Smooth muscle cell (in vitro differentiated cells): ENCODE results near the gene ORMDL2. TPM values are rescaled to one million over a fixed set of nuclear protein-coding genes. Genes with fewer than 3 reads are reported as not detected.

Experiments
- DNase-seq: peaks from one replicate; lab custom pipeline; 2025; ENCODE audit not compliant: unreplicated experiment; lab: John Stamatoyannopoulos, UW
- H2AFZ ChIP-seq: fragments of 200-600 bp; sonication (generic); 2 replicates; pipeline ENCODE4 v1.6.0; 2016; ENCODE audit warnings: antibody characterized with exemption, low read depth, mild to moderate bottlenecking
- H3F3A ChIP-seq: fragments of 200-600 bp; sonication (generic); 2 replicates; pipeline ENCODE4 v1.6.0; 2017; ENCODE audit warnings: antibody characterized with exemption, low read depth
- H3K27ac ChIP-seq: fragments of 200-600 bp; sonication (generic); 2 replicates; pipeline ENCODE4 v1.5.1; 2016; ENCODE audit warnings: low read depth, mild to moderate bottlenecking
- H3K27me3 ChIP-seq: fragments of 200-600 bp; sonication (generic); 2 replicates; pipeline ENCODE4 v1.6.1; 2016; ENCODE audit warnings: low read depth, mild to moderate bottlenecking
- H3K36me3 ChIP-seq: fragments of 200-600 bp; sonication (generic); 2 replicates; pipeline ENCODE4 v1.5.1; 2016; ENCODE audit warnings: low read depth
- H3K4me1 ChIP-seq: fragments of 200-600 bp; sonication (generic); 2 replicates; pipeline ENCODE4 v1.5.1; 2016; ENCODE audit warnings: low read depth
- H3K4me2 ChIP-seq: fragments of 200-600 bp; sonication (generic); 2 replicates; pipeline ENCODE4 v1.6.0; 2016; ENCODE audit warnings: mild to moderate bottlenecking
- H3K4me3 ChIP-seq: fragments of 200-600 bp; sonication (generic); 2 replicates; pipeline ENCODE4 v1.5.1; 2016; ENCODE audit warnings: mild to moderate bottlenecking
- H3K79me2 ChIP-seq: fragments of 200-600 bp; sonication (generic); 2 replicates; pipeline ENCODE4 v1.6.0; 2016; ENCODE audit warnings: low read depth, mild to moderate bottlenecking
- H3K9ac ChIP-seq: fragments of 200-600 bp; sonication (generic); 2 replicates; pipeline ENCODE4 v1.6.0; 2016; ENCODE audit warnings: low read depth
- H3K9me3 ChIP-seq: fragments of 200-600 bp; sonication (generic); replicated peaks from 2 replicates; pipeline ENCODE4 v1.5.1; 2016; ENCODE audit warnings: low read depth
- H4K20me1 ChIP-seq: fragments of 200-600 bp; sonication (generic); 2 replicates; pipeline ENCODE4 v1.6.0; 2016; ENCODE audit warnings: low read depth
- CTCF ChIP-seq: fragments of 200-600 bp; sonication (generic); IDR thresholded peaks from 2 replicates; pipeline ENCODE4 v1.5.1; 2017; ENCODE audit warnings: borderline replicate concordance, mild to moderate bottlenecking, antibody characterized with exemption; ENCODE audit not compliant: insufficient read depth, poor library complexity, severe bottlenecking
- WGBS: methylation state at CpG from one replicate; pipeline ENCODE4 v1.1.7; 2016; ENCODE audit warnings: low lambda C conversion rate; 5-methylcytosine and 5-hydroxymethylcytosine counted together
- polyA plus RNA-seq: library from polyadenylated mRNA; unstranded; fragments of >200 nt; fragmentation: Nextera tagmentation; extraction: Ambion mirVana; gene quantifications from 2 replicates; pipeline ENCODE4 v1.2.1, GENCODE V29; 2016
- total RNA-seq: library from RNA; depleted of rRNA; stranded (reverse); fragments of >200 nt; gene quantifications from 2 replicates; pipeline ENCODE4 v1.2.3, GENCODE V29; 2014

ORMDL2 gene, protein sequence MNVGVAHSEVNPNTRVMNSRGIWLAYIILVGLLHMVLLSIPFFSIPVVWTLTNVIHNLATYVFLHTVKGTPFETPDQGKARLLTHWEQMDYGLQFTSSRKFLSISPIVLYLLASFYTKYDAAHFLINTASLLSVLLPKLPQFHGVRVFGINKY
- total RNA-seq: 18.9 and 32.5 TPM in 2 replicates
- polyA plus RNA-seq: 79.5 and 134 TPM in 2 replicates

DNA sequence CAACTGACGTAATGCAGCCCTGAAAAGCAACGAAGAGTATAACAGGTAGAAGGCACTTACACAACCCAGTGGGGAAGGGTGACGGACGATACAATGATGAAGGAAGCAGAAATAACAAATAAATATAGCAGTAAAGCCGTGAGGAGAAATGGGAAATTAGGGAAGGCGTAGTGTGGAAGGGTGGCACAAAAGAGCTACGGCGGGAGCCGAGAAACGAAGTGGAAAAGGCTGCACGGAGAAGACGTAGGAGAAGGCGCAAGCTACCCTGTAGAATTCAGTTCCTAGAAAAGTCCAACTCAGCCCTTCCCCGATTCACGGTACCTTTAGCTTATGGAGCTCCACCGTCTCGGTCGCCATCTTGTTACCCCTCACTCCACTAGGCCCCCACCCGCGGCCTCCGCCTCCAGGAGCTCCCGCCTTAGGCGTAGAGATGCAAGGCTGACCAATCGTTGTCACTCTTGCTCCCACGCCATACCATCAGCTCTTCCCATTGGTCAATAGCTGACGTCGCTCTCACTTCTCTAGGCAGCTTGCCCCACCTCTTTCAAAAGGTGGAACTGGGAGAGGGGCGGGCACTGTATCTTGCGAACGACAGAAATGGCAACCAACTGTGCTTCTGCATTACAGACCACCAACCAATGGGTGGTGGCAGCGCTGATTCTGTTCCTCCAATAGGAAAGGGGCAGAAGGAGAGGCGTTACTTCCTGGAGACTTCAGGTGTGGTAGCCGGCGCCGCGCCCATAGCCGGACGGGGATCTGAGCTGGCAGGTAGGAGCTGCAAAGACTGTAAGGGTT, at the start of gene ORMDL2, which contains the start of gene SARNP:
ORMDL2 (plus strand) TSS at position 697 of the 795 bp plus-strand sequence. CDS start 959 bp downstream, outside the sequence.
SARNP (minus strand) TSS at position 380 of the 795 bp plus-strand sequence; CDS start at position 357, 23 bp downstream.
- H3K4me1 ChIP-seq: peaks cover 19% of the 10 kb centered on the region
- peaks cover 8% of the 10 kb centered on the region for H3F3A ChIP-seq
- H3K27me3 ChIP-seq: no peaks in the 10 kb centered on the region
- peak within 1 kb of the TSS; percentile 88 for H3K27ac ChIP-seq
- no peak for TF ChIP-seq CTCF
- no peaks in the 10 kb centered on the region for H3K36me3 ChIP-seq
- H3K9ac ChIP-seq: peak within 1 kb of the TSS; percentile 95
- peak; percentile 72 for DNase-seq
- H4K20me1 ChIP-seq: peaks cover 39% of the 10 kb centered on the region
- no peaks in the 10 kb centered on the region for H3K9me3 ChIP-seq
- peaks cover 63% of the 10 kb centered on the region for H3K79me2 ChIP-seq
- 2% methylated on average over 38 of the region's 38 CpGs for WGBS
- peak within 1 kb of the TSS; percentile 96 for H2AFZ ChIP-seq
- H3K4me3 ChIP-seq: peak within 1 kb of the TSS; percentile 94
- H3K4me2 ChIP-seq: peak within 1 kb of the TSS; percentile 97

- Histone ChIP-seq H3K4me2 (no peak overlapping the region), H3K79me2 (peaks cover 17% of the 10 kb centered on the region), H3K9ac (no peak overlapping the region), H3K36me3 (peaks cover 7% of the 10 kb centered on the region), H3K27me3 (no peaks in the 10 kb centered on the region), H4K20me1 (peaks cover 63% of the 10 kb centered on the region), H3K4me1 (no peaks in the 10 kb centered on the region), H3K27ac (no peak overlapping the region), H3K9me3 (no peaks in the 10 kb centered on the region), H3F3A (no peaks in the 10 kb centered on the region), H2AFZ (no peak overlapping the region), H3K4me3 (no peak overlapping the region)
- no peak for DNase-seq
- WGBS: 93% methylated on average over 6 of the region's 6 CpGs
- no peak for TF ChIP-seq CTCF
Measured at GRCh38 chr12:55771736-55772135, 46.1 kb upstream of the ORMDL2 start.

DNA sequence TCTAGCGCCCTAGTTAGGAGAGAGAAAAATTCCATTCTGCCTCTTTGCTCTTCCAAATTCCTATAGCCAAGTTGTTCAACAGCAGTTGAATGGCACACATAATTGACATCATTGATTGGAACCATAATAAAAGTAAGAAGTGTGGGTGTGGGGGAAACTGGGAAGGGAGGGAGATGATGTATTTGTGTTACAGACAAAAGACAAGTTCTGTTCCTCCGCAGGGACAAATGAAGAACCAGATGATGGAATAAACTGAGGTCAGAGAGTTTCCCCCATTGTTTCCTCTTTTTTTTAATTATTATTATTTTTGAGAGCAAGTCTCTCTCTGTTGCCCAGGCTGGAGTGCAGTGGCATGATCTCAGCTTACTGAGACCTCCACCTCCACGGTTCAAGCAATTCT, 40.0 kb upstream of the ORMDL2 start:
- Histone ChIP-seq H3K4me1 (no peaks in the 10 kb centered on the region), H3K36me3 (peaks cover 4% of the 10 kb centered on the region), H3K27me3 (no peaks in the 10 kb centered on the region), H3K4me3 (no peak overlapping the region), H2AFZ (no peak overlapping the region), H3K4me2 (no peak overlapping the region), H3F3A (peaks cover 5% of the 10 kb centered on the region), H3K27ac (no peak overlapping the region), H4K20me1 (peaks cover 53% of the 10 kb centered on the region), H3K9ac (no peak overlapping the region), H3K9me3 (no peaks in the 10 kb centered on the region), H3K79me2 (peaks cover 18% of the 10 kb centered on the region)
- DNase-seq: no peak
- 97% methylated on average over 3 of the region's 3 CpGs for WGBS
- TF ChIP-seq CTCF: no peak
